ENCODE results near the gene HOXA4. TPM values are rescaled to one million over a fixed set of nuclear protein-coding genes. Genes with fewer than 3 reads are reported as not detected.

Gene HOXA4
- total RNA-seq, 1 donor, result not detected

DNA sequence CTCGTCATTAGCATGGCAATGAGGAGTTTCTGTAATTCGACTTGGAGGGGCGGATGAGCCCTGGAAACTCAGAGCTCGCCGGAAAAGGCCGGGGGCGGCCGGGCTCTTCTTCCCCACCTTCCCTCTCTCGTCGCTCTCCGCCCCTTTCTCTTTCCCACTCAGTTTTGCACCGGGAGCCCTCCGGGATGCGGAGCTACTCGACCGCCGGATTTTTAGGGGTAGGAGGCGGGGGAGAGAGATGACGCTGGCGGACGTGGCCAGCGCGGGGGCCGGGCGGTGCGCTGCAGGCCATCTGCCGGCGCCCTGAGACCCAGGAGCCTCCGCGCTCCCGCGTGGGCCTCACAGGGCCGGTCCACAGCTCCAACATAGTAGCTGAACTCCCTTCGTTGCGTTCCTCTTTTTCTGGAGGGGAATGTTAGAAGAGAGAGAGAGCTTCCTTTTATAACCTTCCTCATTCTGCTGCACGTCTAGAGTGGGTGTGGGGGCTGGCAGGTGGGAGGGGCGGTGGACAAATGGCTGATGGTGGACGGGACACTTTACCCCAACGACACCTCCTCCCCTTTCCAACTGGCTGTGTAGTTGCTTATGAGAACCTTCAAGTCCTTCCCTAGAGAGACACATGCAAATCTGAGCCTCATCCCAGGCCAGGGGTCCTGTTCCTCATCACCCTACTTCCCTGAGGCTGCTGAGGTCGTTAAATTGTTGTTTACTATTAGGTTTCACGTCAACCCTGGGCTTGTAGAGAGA, 33.6 kb downstream of the HOXA4 start:
- Histone ChIP-seq H3K4me1 (ENCODE audit: insufficient read depth, low read length) (peaks cover 45% of the 10 kb centered on the region), H3K27me3 (ENCODE audit: insufficient read depth, low read length) (peaks cover 84% of the 10 kb centered on the region), H3K4me3 (ENCODE audit: low read length) (peak overlapping the region; percentile 78), H3K9me3 (ENCODE audit: low read depth, low read length) (no peaks in the 10 kb centered on the region)

DNA sequence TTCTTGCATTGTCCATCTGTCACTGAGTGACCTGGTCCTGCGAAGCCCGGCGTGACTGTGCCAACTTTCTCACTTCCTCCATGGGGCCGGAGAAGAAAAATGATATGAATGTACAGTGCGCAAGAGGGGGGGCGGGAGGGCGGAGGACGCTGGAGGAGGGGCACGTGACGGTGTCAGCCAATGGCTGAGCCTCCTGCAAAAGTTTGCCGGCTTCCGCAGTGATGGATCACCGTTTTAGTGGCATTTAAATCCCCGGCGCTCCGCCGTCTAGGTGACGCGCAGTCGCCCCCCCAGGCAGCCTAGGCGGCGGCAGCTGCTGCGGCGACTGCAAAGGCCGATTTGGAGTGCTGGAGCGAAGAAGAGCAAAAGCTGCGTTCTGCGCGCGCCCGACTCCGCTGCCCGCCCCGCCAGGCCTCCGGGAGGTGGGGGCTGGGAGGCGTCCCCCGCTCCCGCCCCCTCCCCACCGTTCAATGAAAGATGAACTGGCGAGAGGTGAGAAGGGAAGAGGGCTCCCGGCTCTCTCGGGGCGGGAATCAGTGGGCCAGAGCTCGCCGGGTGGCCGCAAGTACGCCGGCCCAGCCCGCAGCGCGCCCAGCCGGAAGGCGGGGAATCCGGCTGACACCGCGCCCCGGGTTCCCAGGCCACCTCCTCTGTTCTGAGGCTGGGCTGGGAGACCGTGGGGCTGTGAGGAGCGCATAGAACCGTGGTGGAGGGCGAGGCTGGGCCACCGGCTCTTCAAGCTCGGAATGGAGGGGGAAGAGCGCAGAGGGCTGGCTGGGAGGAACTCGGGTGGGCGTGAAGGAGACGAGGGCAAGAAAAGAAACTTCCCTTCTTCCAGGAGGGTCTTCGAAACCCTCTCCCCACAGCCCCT, 34.4 kb downstream of the HOXA4 start, which contains the start of gene HOXA1:
TSS of gene HOXA1 (minus strand) at position 104 of the 871 bp plus-strand sequence. CDS start at position 16, 88 bp downstream.
- Histone ChIP-seq H3K27me3 (ENCODE audit: insufficient read depth, low read length) (peaks cover 84% of the 10 kb centered on the region), H3K9me3 (ENCODE audit: low read depth, low read length) (no peaks in the 10 kb centered on the region), H3K4me3 (ENCODE audit: low read length) (peak within 1 kb of the TSS; percentile 78), H3K4me1 (ENCODE audit: insufficient read depth, low read length) (peaks cover 39% of the 10 kb centered on the region)

DNA sequence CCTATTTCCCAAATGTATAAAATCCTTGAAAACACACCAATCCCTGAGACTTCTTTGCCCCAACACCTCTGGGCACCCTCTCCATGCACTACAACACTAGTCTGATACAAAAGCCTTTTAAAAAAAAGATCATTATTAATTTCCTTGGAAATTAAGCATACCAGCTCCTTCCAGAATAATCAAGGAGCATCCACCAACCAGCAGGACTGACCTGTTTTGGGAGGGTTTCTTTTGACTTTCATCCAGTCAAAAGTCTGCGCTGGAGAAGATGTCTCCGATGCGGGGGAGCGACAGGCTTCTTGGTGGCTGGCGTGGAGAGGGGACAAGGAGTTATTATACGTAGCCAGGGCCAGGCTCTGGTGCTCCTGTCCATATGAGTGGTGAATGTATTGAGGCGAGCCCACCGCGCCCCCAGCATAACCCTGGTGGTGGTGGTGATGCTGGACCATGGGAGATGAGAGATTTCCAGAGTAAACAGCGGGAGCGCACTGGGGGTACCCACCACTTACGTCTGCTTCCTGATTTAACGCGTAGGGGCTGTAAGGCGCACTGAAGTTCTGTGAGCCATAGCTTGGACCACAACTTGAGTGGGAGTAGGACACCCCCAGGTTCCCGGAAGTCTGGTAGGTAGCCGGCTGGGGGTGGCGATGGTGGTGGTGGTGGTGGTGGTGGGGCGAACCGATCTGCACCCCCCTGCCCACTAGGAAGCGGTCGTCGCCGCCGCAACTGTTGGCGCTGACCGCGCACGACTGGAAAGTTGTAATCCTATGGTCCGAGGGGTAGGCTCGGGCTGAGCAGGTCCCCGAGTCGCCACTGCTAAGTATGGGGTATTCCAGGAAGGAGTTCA, 35.3 kb downstream of the HOXA4 start:
- Histone ChIP-seq H3K4me1 (ENCODE audit: insufficient read depth, low read length) (peaks cover 39% of the 10 kb centered on the region), H3K9me3 (ENCODE audit: low read depth, low read length) (no peaks in the 10 kb centered on the region), H3K4me3 (ENCODE audit: low read length) (peak overlapping the region; percentile 78), H3K27me3 (ENCODE audit: insufficient read depth, low read length) (peaks cover 84% of the 10 kb centered on the region)

DNA sequence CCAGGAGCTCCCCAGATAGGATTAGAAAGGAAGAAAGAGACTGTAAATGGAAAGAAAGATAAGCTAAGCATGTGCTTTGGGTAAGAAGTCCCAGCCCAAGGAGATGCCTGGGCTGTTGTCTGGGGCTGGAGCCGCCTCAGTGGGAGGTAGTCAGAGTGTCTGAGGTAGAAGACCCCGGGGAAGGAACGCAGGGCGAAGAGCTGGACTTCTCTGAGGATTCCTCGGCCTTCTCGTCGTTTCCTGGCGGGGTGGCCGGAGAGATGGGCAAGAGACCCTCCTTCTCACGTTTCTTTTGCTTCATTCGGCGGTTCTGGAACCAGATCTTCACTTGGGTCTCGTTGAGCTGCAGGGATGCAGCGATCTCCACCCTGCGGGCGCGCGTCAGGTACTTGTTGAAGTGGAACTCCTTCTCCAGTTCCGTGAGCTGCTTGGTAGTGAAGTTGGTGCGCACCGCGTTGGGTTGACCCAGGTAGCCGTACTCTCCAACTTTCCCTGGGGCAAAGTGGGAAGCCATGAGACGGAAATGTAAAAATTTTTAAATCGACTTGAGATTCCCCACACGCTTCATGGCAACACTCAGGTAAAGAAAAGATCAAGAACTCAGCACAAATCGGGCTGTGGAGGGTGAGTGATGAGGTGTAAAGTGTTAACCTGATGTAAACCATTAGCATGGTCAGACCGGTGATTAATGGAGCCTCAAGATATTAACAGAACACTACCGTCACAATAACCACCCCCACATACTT, 36.1 kb downstream of the HOXA4 start:
- Histone ChIP-seq H3K4me3 (ENCODE audit: low read length) (no peak overlapping the region), H3K27me3 (ENCODE audit: insufficient read depth, low read length) (peaks cover 84% of the 10 kb centered on the region), H3K4me1 (ENCODE audit: insufficient read depth, low read length) (peaks cover 39% of the 10 kb centered on the region), H3K9me3 (ENCODE audit: low read depth, low read length) (no peaks in the 10 kb centered on the region)

DNA sequence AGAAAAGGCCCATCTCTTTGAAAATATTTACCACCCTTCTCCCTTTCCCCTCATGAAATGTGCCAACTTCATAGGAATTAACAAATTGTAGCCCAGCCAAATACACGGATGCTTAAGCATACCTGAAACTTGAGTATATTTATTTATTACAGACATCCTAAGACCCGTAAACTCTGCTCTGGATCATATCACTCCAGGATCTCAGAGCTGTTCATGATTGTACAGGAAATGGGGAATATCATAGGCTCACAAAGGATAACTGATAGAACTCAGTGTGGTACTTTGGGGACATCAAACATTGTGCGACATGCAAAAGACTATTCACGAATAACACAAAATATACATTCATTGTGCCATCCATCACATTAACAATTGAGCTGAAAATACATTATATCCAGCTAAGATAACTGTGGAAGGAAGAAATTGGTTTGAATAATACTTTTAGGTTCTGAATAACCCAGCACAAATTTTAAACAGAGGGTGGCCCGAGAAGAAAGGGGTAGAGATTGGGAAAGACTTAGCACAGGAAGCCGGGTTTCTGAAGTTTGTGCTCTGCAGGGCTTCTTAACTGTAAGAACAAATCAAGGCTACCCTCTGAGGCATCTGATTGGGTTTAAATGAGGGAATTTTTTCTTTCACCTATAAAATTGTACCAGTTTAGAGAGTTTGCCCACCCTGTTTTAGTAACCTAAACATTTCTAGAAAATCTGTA, 37.2 kb downstream of the HOXA4 start:
- Histone ChIP-seq H3K4me3 (ENCODE audit: low read length) (no peak overlapping the region), H3K9me3 (ENCODE audit: low read depth, low read length) (no peaks in the 10 kb centered on the region), H3K27me3 (ENCODE audit: insufficient read depth, low read length) (peaks cover 84% of the 10 kb centered on the region), H3K4me1 (ENCODE audit: insufficient read depth, low read length) (peaks cover 33% of the 10 kb centered on the region)

DNA sequence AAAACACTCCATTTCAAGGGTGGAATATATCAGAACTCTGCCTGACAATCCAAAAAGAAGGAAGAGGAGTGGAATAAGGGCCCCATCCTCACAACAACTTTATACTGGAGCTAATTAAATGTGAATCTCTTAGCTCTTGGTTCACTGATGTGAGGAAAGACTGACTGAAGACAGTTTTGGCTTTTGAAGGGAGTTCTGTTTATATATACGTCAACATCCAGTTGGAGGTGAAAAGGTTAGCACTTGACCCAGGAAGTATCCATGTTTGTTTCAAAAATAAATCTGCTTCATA, 37.8 kb downstream of the HOXA4 start:
- H3K4me3 ChIP-seq (ENCODE audit: low read length), result no peak overlapping the region
- H3K27me3 ChIP-seq (ENCODE audit: insufficient read depth, low read length), result peaks cover 84% of the 10 kb centered on the region
- H3K9me3 ChIP-seq (ENCODE audit: low read depth, low read length), result no peaks in the 10 kb centered on the region
- peaks cover 33% of the 10 kb centered on the region for H3K4me1 ChIP-seq (ENCODE audit: insufficient read depth, low read length)

DNA sequence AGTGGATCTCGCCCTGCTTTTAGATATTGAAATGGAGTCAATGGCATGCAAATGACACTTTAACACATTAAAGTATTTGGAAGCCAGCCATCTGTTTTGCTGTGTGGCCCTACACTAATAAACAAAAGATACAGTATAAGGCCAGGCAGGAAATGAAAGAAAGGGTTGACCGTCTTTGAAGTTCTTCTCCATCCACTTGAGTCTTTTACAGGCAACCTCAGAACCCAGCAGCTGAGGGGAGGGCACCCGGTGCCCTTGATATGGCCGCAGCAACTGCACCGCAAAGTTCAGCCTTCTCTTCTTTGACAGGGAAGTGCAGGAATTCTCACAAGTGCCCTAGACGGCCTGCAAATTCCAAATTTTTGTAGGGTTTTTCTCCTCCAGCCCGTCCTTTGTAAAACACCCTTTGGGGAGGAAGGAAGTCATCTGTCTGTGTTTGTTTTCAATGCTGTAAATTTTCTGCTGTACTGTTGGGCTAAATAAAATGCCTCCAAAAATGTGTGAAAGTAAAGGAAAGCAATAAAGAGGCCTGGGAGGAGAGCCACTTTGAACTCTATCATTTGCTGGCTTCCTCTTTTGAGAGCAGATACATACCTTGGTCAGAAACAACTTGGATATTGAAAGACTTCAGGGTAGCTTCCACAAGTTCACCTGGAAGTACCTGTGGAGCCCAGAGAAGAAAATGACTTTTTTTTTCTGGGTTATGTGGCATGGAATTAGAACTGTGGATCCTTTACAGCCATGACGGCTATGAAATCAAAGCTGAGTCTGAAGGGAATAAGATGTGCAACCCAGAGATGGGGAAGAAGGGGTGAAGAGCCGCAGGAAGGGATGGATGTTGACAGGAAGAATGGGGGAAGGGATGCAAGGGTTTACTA, 38.4 kb downstream of the HOXA4 start:
- Histone ChIP-seq H3K9me3 (ENCODE audit: low read depth, low read length) (no peaks in the 10 kb centered on the region), H3K4me1 (ENCODE audit: insufficient read depth, low read length) (peaks cover 29% of the 10 kb centered on the region), H3K4me3 (ENCODE audit: low read length) (no peak overlapping the region), H3K27me3 (ENCODE audit: insufficient read depth, low read length) (peaks cover 84% of the 10 kb centered on the region)

DNA sequence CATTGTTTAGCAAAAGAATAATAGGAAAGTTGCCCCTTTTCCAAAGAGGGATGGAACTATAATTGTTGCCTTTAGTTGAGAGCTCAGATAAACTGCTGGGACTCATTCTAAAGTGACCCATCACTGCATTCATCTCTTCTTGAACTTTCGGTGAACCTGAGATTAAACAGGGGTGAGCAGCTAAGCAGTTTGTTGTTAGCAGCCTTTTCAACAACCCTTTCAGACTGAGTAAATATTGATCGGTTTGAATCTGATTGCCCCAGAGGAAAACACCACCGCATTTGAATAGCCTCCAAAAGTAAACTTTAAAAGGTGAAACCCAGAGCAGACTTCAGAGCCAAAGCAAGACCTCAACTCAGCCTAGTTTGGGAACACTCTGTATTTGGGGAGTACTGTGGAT, 39.5 kb downstream of the HOXA4 start:
- no peak overlapping the region for H3K4me3 ChIP-seq (ENCODE audit: low read length)
- peaks cover 93% of the 10 kb centered on the region for H3K27me3 ChIP-seq (ENCODE audit: insufficient read depth, low read length)
- H3K4me1 ChIP-seq (ENCODE audit: insufficient read depth, low read length), result peaks cover 24% of the 10 kb centered on the region
- H3K9me3 ChIP-seq (ENCODE audit: low read depth, low read length), result no peaks in the 10 kb centered on the region

DNA sequence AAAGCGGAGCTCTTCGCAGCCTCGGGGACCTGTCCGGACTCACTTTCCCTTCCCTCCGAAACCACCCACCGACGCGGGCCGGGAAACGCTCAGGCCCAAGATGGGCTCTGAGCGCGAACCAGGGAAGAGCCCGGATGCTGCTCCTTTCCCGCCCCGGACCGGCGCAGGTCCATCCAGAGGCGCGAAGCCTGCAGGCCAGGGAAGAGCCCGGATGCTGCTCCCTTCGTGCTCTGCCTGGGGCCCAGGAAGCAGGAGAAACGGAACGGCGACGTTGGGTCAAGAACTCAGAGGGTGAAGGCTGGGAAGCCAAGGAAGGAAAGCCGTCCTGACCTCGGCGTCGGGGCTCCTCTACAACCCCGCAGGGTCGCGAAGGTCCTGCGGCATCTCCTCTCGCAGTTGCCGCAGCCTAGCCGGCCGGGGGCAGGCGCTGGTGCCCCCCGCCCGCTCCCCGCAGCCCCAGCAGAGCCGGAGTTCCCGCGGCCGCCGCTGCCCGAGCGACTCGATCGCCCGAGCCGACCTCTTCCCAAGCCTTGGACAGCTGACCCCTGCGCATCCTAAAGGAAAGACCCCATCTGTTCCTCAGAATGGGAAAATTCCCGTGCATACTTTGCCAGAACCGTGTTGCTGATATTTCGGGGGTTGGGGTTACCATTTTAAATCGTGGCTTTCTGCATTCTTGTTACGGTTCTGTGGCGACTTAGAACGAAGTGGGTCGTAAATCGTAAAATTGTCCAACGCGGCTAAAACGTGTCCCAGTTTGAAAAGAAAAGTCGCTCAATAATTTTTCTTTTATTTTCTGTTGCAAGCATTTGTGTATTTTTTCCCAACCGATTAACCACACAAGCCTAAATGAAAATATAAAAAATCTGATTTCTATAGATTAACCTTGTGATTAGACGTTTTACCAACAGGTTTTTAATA, 42.3 kb downstream of the HOXA4 start:
- H3K27me3 ChIP-seq (ENCODE audit: insufficient read depth, low read length), result peaks cover 89% of the 10 kb centered on the region
- no peak overlapping the region for H3K4me3 ChIP-seq (ENCODE audit: low read length)
- no peaks in the 10 kb centered on the region for H3K9me3 ChIP-seq (ENCODE audit: low read depth, low read length)
- peaks cover 10% of the 10 kb centered on the region for H3K4me1 ChIP-seq (ENCODE audit: insufficient read depth, low read length)

DNA sequence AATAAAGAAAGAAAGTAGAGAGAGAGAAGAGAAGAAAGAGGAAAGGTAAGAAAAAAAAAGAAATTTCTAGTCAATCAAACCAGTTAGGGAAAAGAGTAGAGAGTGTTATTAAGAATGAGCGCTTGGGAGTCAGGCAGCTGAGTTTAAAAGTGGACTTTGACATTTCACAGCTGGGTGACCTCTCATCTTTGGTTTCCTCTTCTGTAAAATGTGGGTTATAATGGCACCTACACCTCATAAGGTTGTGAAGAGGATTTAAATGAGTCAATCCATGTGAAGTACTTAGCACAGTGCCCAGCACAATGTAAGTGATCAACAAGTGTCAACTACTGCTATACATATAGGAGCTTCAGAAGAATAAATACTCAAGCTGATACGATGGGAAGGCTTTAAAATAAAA, 46.9 kb downstream of the HOXA4 start:
- H3K9me3 ChIP-seq (ENCODE audit: low read depth, low read length), result no peaks in the 10 kb centered on the region
- H3K4me1 ChIP-seq (ENCODE audit: insufficient read depth, low read length), result peaks cover 22% of the 10 kb centered on the region
- H3K4me3 ChIP-seq (ENCODE audit: low read length), result no peak overlapping the region
- H3K27me3 ChIP-seq (ENCODE audit: insufficient read depth, low read length), result peaks cover 43% of the 10 kb centered on the region

DNA sequence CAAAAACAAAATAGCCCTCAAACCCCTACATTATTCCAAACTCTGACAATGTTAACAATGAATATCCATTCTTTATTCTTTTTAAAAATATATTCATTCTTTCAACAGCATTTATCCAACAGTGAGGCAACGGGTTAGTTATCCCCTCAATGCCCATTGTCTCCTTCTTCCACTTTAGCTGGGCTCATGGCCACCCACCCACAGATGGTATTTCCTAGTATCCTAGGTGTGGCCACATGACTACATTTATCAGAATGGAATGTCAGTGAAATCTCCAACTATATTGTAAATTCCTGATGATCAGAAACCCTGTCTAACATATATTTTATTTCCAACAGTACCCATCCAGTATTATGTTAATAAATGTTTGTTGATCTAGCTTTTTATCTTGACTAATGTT, 48.4 kb downstream of the HOXA4 start:
- Histone ChIP-seq H3K27me3 (ENCODE audit: insufficient read depth, low read length) (peaks cover 28% of the 10 kb centered on the region), H3K9me3 (ENCODE audit: low read depth, low read length) (no peaks in the 10 kb centered on the region), H3K4me3 (ENCODE audit: low read length) (no peak overlapping the region), H3K4me1 (ENCODE audit: insufficient read depth, low read length) (peaks cover 12% of the 10 kb centered on the region)

DNA sequence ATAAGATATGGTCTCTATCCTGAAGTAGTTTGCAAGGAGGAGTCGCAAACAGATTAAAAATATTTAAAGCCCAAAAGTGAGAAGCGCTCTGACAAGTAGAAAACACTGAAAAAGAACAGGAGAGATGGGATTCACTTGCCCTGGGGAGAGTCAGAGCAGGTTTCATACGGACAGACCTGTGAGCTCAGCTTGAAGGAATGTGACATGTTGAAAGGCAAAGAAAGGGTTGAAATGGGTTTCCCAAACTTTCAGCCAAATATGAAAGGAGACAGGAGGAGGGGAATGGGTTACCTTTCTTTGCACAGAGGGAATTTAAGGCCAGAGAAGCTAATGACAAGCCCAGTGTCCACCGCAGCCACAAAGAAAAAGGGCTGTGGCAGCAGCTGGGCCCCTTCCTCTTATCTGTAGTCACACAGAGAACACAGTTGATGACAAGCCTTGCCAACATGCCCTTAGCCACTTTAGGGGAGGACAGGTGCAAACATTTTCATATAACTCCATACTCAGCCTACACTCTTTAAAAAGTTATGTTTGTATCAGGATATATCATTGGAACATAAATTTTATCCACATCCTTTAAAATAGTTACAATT, 49.6 kb downstream of the HOXA4 start:
- no peak overlapping the region for H3K4me3 ChIP-seq (ENCODE audit: low read length)
- no peaks in the 10 kb centered on the region for H3K9me3 ChIP-seq (ENCODE audit: low read depth, low read length)
- H3K27me3 ChIP-seq (ENCODE audit: insufficient read depth, low read length), result peaks cover 17% of the 10 kb centered on the region
- peaks cover 12% of the 10 kb centered on the region for H3K4me1 ChIP-seq (ENCODE audit: insufficient read depth, low read length)

All from mononuclear cell (primary cell).